ENCODE measurements around the gene RBM19.

GRCh38 chr12:113855998-113856397, 110.1 kb downstream of the RBM19 start:
- TF ChIP-seq CTCF (conservative IDR thresholded peaks at IDR 0.05) (no peak), ZFX (IDR thresholded peaks at IDR 0.05) (no peak)
